ENCODE results near the gene TPSD1. TPM values are rescaled to one million over a fixed set of nuclear protein-coding genes. Genes with fewer than 3 reads are reported as not detected.
"Not testable (repeated sequence)": the region's sequence is repeated elsewhere in the genome, so short reads cannot be mapped to it uniquely, and the experiment has no call there.

TPSD1 gene
- total and polyA plus RNA-seq, 2 experiments from 2014 or later = not detected

- Histone ChIP-seq H3K4me1 (ENCODE audit: insufficient read depth) (no peaks in the 10 kb centered on the region), H2AFZ (no peak overlapping the region), H3K9me2 (replicated peaks; ENCODE audit: insufficient read depth) (no peaks in the 10 kb centered on the region), H3K4me2 (no peak overlapping the region), H3K9me3 (ENCODE audit: low read depth) (no peaks in the 10 kb centered on the region), H3K27ac (no peak overlapping the region), H3K27me3 (no peaks in the 10 kb centered on the region), H3K4me3 (no peak overlapping the region), H3K79me2 (no peaks in the 10 kb centered on the region), H3K36me3 (replicated peaks; ENCODE audit: insufficient read depth, low read depth) (no peaks in the 10 kb centered on the region), H4K20me1 (ENCODE audit: insufficient read depth, poor library complexity, severe bottlenecking) (no peaks in the 10 kb centered on the region)
- 91% methylated on average over 18 of the region's 19 CpGs for WGBS (ENCODE audit: low lambda C conversion rate, missing lambda C conversion rate)
- no peak for DNase-seq (ENCODE audit: low spot score)
- no peak for TF ChIP-seq EZH2 (IDR thresholded peaks at IDR 0.05; ENCODE audit: borderline replicate concordance)
- TF ChIP-seq EZH2phosphoT487 (IDR thresholded peaks at IDR 0.05; ENCODE audit: low read depth, severe bottlenecking, unreplicated experiment) = no peak
- TF ChIP-seq CTCF (IDR thresholded peaks at IDR 0.05; ENCODE audit: poor library complexity) = no peak
Observed at GRCh38 chr16:1265826-1266225, 10.0 kb downstream of the TPSD1 start.

- not testable (repeated sequence) for H3K4me3 ChIP-seq
Observed at GRCh38 chr16:1269418-1269817, 13.5 kb downstream of the TPSD1 start.

GRCh38 chr16:1271380-1271723 is 15.5 kb downstream of the TPSD1 start:
- no peaks in the 10 kb centered on the region for H3K27me3 ChIP-seq
- no peaks in the 10 kb centered on the region for H3K9me3 ChIP-seq (ENCODE audit: low read depth)
- no peak overlapping the region for H3K27ac ChIP-seq
- peaks cover 7% of the 10 kb centered on the region for H3K4me1 ChIP-seq (ENCODE audit: insufficient read depth)
- H3K4me2 ChIP-seq = no peak overlapping the region
- TF ChIP-seq CTCF (IDR thresholded peaks at IDR 0.05; ENCODE audit: poor library complexity) = no peak
- no peak for TF ChIP-seq EZH2 (IDR thresholded peaks at IDR 0.05; ENCODE audit: borderline replicate concordance)
- no peak for TF ChIP-seq EZH2phosphoT487 (IDR thresholded peaks at IDR 0.05; ENCODE audit: low read depth, severe bottlenecking, unreplicated experiment)
- WGBS (ENCODE audit: low lambda C conversion rate, missing lambda C conversion rate) = 92% methylated on average over 10 of the region's 12 CpGs
- no peak overlapping the region for H2AFZ ChIP-seq
- no peaks in the 10 kb centered on the region for H3K9me2 ChIP-seq (replicated peaks; ENCODE audit: insufficient read depth)
- H3K79me2 ChIP-seq = no peaks in the 10 kb centered on the region
- DNase-seq (ENCODE audit: low spot score) = no peak
- no peak overlapping the region for H3K4me3 ChIP-seq
- no peaks in the 10 kb centered on the region for H3K36me3 ChIP-seq (replicated peaks; ENCODE audit: insufficient read depth, low read depth)
- no peaks in the 10 kb centered on the region for H4K20me1 ChIP-seq (ENCODE audit: insufficient read depth, poor library complexity, severe bottlenecking)

More at GRCh38 chr16:1269418-1269817, 13.5 kb downstream of the TPSD1 start:
- H3K79me2 ChIP-seq; H3K9me3 ChIP-seq (ENCODE audit: low read depth); H3K27ac ChIP-seq; H3K36me3 ChIP-seq (replicated peaks; ENCODE audit: insufficient read depth, low read depth); H4K20me1 ChIP-seq (ENCODE audit: insufficient read depth, poor library complexity, severe bottlenecking); H3K4me2 ChIP-seq; DNase-seq (ENCODE audit: low spot score); H3K27me3 ChIP-seq; H2AFZ ChIP-seq; H3K9me2 ChIP-seq (replicated peaks; ENCODE audit: insufficient read depth); H3K4me1 ChIP-seq (ENCODE audit: insufficient read depth): not testable (repeated sequence)
- 90% methylated on average over 7 of the region's 7 CpGs for WGBS (ENCODE audit: low lambda C conversion rate, missing lambda C conversion rate)

- not testable (repeated sequence) for H3K27ac ChIP-seq
Observed at GRCh38 chr16:1271724-1272413, 16.0 kb downstream of the TPSD1 start.

More at GRCh38 chr16:1271724-1272413, 16.0 kb downstream of the TPSD1 start:
- H3K9me2 ChIP-seq (replicated peaks; ENCODE audit: insufficient read depth); H3K4me2 ChIP-seq; H3K9me3 ChIP-seq (ENCODE audit: low read depth); H3K4me3 ChIP-seq; H2AFZ ChIP-seq; H3K4me1 ChIP-seq (ENCODE audit: insufficient read depth); H3K27me3 ChIP-seq; H3K36me3 ChIP-seq (replicated peaks; ENCODE audit: insufficient read depth, low read depth); H4K20me1 ChIP-seq (ENCODE audit: insufficient read depth, poor library complexity, severe bottlenecking); H3K79me2 ChIP-seq: not testable (repeated sequence)
- WGBS (ENCODE audit: low lambda C conversion rate, missing lambda C conversion rate) = 60% methylated on average over 19 of the region's 19 CpGs
- peak; percentile 69 for DNase-seq (ENCODE audit: low spot score)
